Activated T-helper 2 cell treated with anti-CD3 and anti-CD28 coated beads, Interferon-gamma antibody, Interleukin-2, Interleukin-4, amounts not matched to agents 10 μg/mL and 5 μg/mL and 100 μg/mL, durations not matched to agents 14 hours and 24 hours and 36 hours (primary cell): ENCODE measurements around the gene HSPA12B. TPM values are rescaled to one million over a fixed set of nuclear protein-coding genes. Genes with fewer than 3 reads are reported as not detected.

ENCODE experiments used
- DNase-seq: peaks from one replicate; pipeline ENCODE4 v3.0.0; 2021; ENCODE audit warnings: low spot score
- H3K27ac Mint-ChIP-seq: one replicate; pipeline ENCODE4 v1.8.0; 2021; ENCODE audit warnings: mixed read lengths
- H3K27me3 Mint-ChIP-seq: one replicate; pipeline ENCODE4 v1.8.0; 2021; ENCODE audit warnings: low read depth, mixed read lengths
- H3K36me3 Mint-ChIP-seq: one replicate; pipeline ENCODE4 v1.8.0; 2021; ENCODE audit warnings: low read depth, mixed read lengths
- H3K4me1 Mint-ChIP-seq: one replicate; pipeline ENCODE4 v1.8.0; 2021; ENCODE audit warnings: low read depth, mixed read lengths
- H3K4me3 Mint-ChIP-seq: one replicate; pipeline ENCODE4 v1.8.0; 2021; ENCODE audit warnings: low read depth, mild to moderate bottlenecking, moderate library complexity, mixed read lengths
- H3K9me3 Mint-ChIP-seq: one replicate; pipeline ENCODE4 v1.8.0; 2021; ENCODE audit warnings: mixed read lengths
- intact Hi-C: fragments of 100-400 bp; cut with micrococcal nuclease; formaldehyde crosslinking; loops from one replicate; pipeline ENCODE4 v1.15.1; 2023
- total RNA-seq: library from RNA; stranded (reverse); gene quantifications from 2 replicates; pipeline ENCODE4 v1.2.3, GENCODE V29; 2022

Gene HSPA12B
- total RNA-seq, 1 donor from 2014 or later = 0.05 TPM

GRCh38 chr20:3727401-3728021 lies 5.0 kb upstream of the HSPA12B start:
- Mint-ChIP-seq H3K36me3 (no peaks in the 10 kb centered on the region), H3K9me3 (no peaks in the 10 kb centered on the region), H3K27me3 (peaks cover 31% of the 10 kb centered on the region), H3K27ac (no peak overlapping the region), H3K4me1 (no peaks in the 10 kb centered on the region), H3K4me3 (no peak overlapping the region)
- no peak for DNase-seq
- intact Hi-C loops = no loop called here

GRCh38 chr20:3728354-3728753 lies 4.1 kb upstream of the HSPA12B start:
- H3K36me3 Mint-ChIP-seq = no peaks in the 10 kb centered on the region
- H3K27ac Mint-ChIP-seq = no peak overlapping the region
- intact Hi-C loops = no loop called here
- H3K9me3 Mint-ChIP-seq = no peaks in the 10 kb centered on the region
- no peak for DNase-seq
- peaks cover 39% of the 10 kb centered on the region for H3K27me3 Mint-ChIP-seq
- H3K4me1 Mint-ChIP-seq = no peaks in the 10 kb centered on the region
- no peak overlapping the region for H3K4me3 Mint-ChIP-seq

- H3K36me3 Mint-ChIP-seq = no peaks in the 10 kb centered on the region
- H3K9me3 Mint-ChIP-seq = no peaks in the 10 kb centered on the region
- H3K4me3 Mint-ChIP-seq = no peak overlapping the region
- H3K27me3 Mint-ChIP-seq = peaks cover 42% of the 10 kb centered on the region
- no peak overlapping the region for H3K27ac Mint-ChIP-seq
- intact Hi-C loops = no loop called here
- H3K4me1 Mint-ChIP-seq = no peaks in the 10 kb centered on the region
- DNase-seq = no peak
These were observed 3.6 kb upstream of the HSPA12B start for GRCh38 chr20:3728876-3729275.

GRCh38 chr20:3729378-3729777 lies 3.1 kb upstream of the HSPA12B start:
- H3K27ac Mint-ChIP-seq = no peak overlapping the region
- no peaks in the 10 kb centered on the region for H3K9me3 Mint-ChIP-seq
- no peaks in the 10 kb centered on the region for H3K36me3 Mint-ChIP-seq
- H3K27me3 Mint-ChIP-seq = peaks cover 42% of the 10 kb centered on the region
- H3K4me1 Mint-ChIP-seq = no peaks in the 10 kb centered on the region
- no peak for DNase-seq
- no peak overlapping the region for H3K4me3 Mint-ChIP-seq
- intact Hi-C loops = no loop called here

GRCh38 chr20:3729811-3730540 lies 2.5 kb upstream of the HSPA12B start:
- Mint-ChIP-seq H3K36me3 (no peaks in the 10 kb centered on the region), H3K27me3 (peaks cover 44% of the 10 kb centered on the region), H3K4me3 (no peak overlapping the region), H3K9me3 (no peaks in the 10 kb centered on the region), H3K4me1 (no peaks in the 10 kb centered on the region), H3K27ac (no peak overlapping the region)
- intact Hi-C loops = no loop called here
- no peak for DNase-seq

- Mint-ChIP-seq H3K27me3 (peaks cover 46% of the 10 kb centered on the region), H3K4me3 (no peak overlapping the region), H3K4me1 (no peaks in the 10 kb centered on the region), H3K27ac (no peak overlapping the region), H3K36me3 (no peaks in the 10 kb centered on the region), H3K9me3 (no peaks in the 10 kb centered on the region)
- intact Hi-C loops = no loop called here
- no peak for DNase-seq
These were observed 1.4 kb upstream of the HSPA12B start for GRCh38 chr20:3730803-3731672.

- H3K27me3 Mint-ChIP-seq = peaks cover 45% of the 10 kb centered on the region
- no peaks in the 10 kb centered on the region for H3K36me3 Mint-ChIP-seq
- H3K27ac Mint-ChIP-seq = no peak overlapping the region
- no peaks in the 10 kb centered on the region for H3K9me3 Mint-ChIP-seq
- intact Hi-C loops = no loop called here
- no peak overlapping the region for H3K4me3 Mint-ChIP-seq
- H3K4me1 Mint-ChIP-seq = no peaks in the 10 kb centered on the region
- no peak for DNase-seq
These were observed 550 bp upstream of the HSPA12B start for GRCh38 chr20:3731944-3732326.

GRCh38 chr20:3733119-3733995 lies 872 bp downstream of the HSPA12B start:
- Mint-ChIP-seq H3K27me3 (peaks cover 37% of the 10 kb centered on the region), H3K36me3 (no peaks in the 10 kb centered on the region), H3K9me3 (no peaks in the 10 kb centered on the region), H3K4me3 (no peak overlapping the region), H3K4me1 (no peaks in the 10 kb centered on the region), H3K27ac (no peak overlapping the region)
- DNase-seq = no peak
- intact Hi-C loops = no loop called here

- no peak for DNase-seq
- intact Hi-C loops = no loop called here
- Mint-ChIP-seq H3K27me3 (peaks cover 35% of the 10 kb centered on the region), H3K4me3 (no peak overlapping the region), H3K27ac (no peak overlapping the region), H3K36me3 (no peaks in the 10 kb centered on the region), H3K4me1 (no peaks in the 10 kb centered on the region), H3K9me3 (no peaks in the 10 kb centered on the region)
These were observed 1.8 kb downstream of the HSPA12B start for GRCh38 chr20:3734111-3734843.

GRCh38 chr20:3735768-3736167 lies 3.3 kb downstream of the HSPA12B start:
- H3K4me3 Mint-ChIP-seq = no peak overlapping the region
- no peak overlapping the region for H3K27ac Mint-ChIP-seq
- DNase-seq = no peak
- H3K9me3 Mint-ChIP-seq = no peaks in the 10 kb centered on the region
- H3K27me3 Mint-ChIP-seq = peaks cover 31% of the 10 kb centered on the region
- intact Hi-C loops = no loop called here
- no peaks in the 10 kb centered on the region for H3K4me1 Mint-ChIP-seq
- no peaks in the 10 kb centered on the region for H3K36me3 Mint-ChIP-seq

- intact Hi-C loops = no loop called here
- DNase-seq = no peak
- Mint-ChIP-seq H3K9me3 (no peaks in the 10 kb centered on the region), H3K36me3 (no peaks in the 10 kb centered on the region), H3K4me1 (no peaks in the 10 kb centered on the region), H3K27me3 (peaks cover 11% of the 10 kb centered on the region), H3K27ac (no peak overlapping the region), H3K4me3 (no peak overlapping the region)
These were observed 5.9 kb downstream of the HSPA12B start for GRCh38 chr20:3738111-3739053.
